Stomach (tissue), 9 donors: ENCODE results near the gene SLC24A3. TPM values are rescaled to one million over a fixed set of nuclear protein-coding genes. Genes with fewer than 3 reads are reported as not detected.

Experiments used
- DNase-seq, 2 donors: peaks; one replicate each; pipeline versions ENCODE4 v3.0.0 to v3.0.0-alpha.2; 2013 to 2019
- H3K27ac ChIP-seq, 5 donors: fragments of 200-600 bp in 4 of 5; sonication (generic) in 4 of 5; one replicate each; pipeline ENCODE4 v1.5.1; 2013 to 2019; ENCODE audit warnings: mild to moderate bottlenecking in 1 of 5, moderate library complexity in 1 of 5
- H3K27me3 ChIP-seq, 3 donors: fragments of 200-600 bp; sonication (generic); one replicate each; pipeline ENCODE4 v1.5.1; 2017 to 2019; ENCODE audit warnings: mixed run types in 1 of 3
- H3K36me3 ChIP-seq, 4 donors: fragments of 200-600 bp; sonication (generic); 1 replicate in 3 of 4; 2 replicates in 1 of 4; pipeline ENCODE4 v1.5.1; 2016 to 2019
- H3K4me1 ChIP-seq, 4 donors: fragments of 200-600 bp; sonication (generic); one replicate each; pipeline ENCODE4 v1.5.1; 2016 to 2019
- H3K4me3 ChIP-seq, 4 donors: fragments of 200-600 bp; sonication (generic) in 3 of 4; one replicate each; pipeline ENCODE4 v1.5.1; 2016 to 2019; ENCODE audit warnings: mild to moderate bottlenecking in 1 of 4
- H3K9me3 ChIP-seq, 4 donors: fragments of 200-600 bp; sonication (generic); one replicate each; pipeline ENCODE4 v1.5.1; 2016 to 2019
- CTCF ChIP-seq, 7 experiments: fragments of 450-650 bp in 4 of 7; fragments of 200-600 bp in 3 of 7; sonication (generic) in 3 of 7; IDR thresholded peaks; one replicate each; pipeline ENCODE4 v1.5.1; 2016 to 2019; ENCODE audit warnings: antibody characterized with exemption in 7 of 7, control low read depth in 2 of 7, mild to moderate bottlenecking in 1 of 7
- EP300 ChIP-seq: sonication (generic); formaldehyde crosslinking; IDR thresholded peaks from one replicate; pipeline ENCODE4 v1.6.1; 2017; ENCODE audit warnings: antibody characterized with exemption
- POLR2A ChIP-seq, 4 donors: fragments of 450-650 bp; IDR thresholded peaks; one replicate each; pipeline ENCODE4 v1.6.1; 2016; ENCODE audit warnings: antibody characterized with exemption in 4 of 4, control low read depth in 2 of 4, mild to moderate bottlenecking in 1 of 4, moderate library complexity in 1 of 4
- POLR2AphosphoS5 ChIP-seq, 3 donors: sonication (generic); formaldehyde crosslinking; IDR thresholded peaks; one replicate each; pipeline ENCODE4 v1.6.1; 2016; ENCODE audit warnings: antibody characterized with exemption in 3 of 3
- WGBS, 5 donors: extraction: QIAGEN DNeasy Blood & Tissue Kit in 3 of 5; methylation state at CpG; one replicate each; pipeline versions ENCODE4 v1.1.5 to v1.1.7; 2013 to 2018; 5-methylcytosine and 5-hydroxymethylcytosine counted together
- intact Hi-C: fragments of 100-400 bp; cut with DNase I; formaldehyde crosslinking; loops from one replicate; pipeline ENCODE4 v1.15.1; 2023; ENCODE audit warnings: low total_unique reads
- polyA plus RNA-seq, 3 donors: library from polyadenylated mRNA; stranded (reverse); fragments of 200-250 nt; gene quantifications; one replicate each; pipeline ENCODE4 v1.2.3, GENCODE V29; 2013
- total RNA-seq, 5 donors: library from RNA; depleted of rRNA; stranded (reverse); fragments of >200 nt; gene quantifications; one replicate each; pipeline versions ENCODE4 v1.1.0 to v1.2.3, GENCODE V29; 2014 to 2016
- donor health status: healthy with polysubstance abuse.
- donor health status: Bipolar disorder and iron deficiency.
- donor health status: healthy.

Gene SLC24A3
- total and polyA plus RNA-seq, 8 donors: 1.8 to 9.0 (median 4.5) TPM

- no peak for DNase-seq
Measured at GRCh38 chr20:19387251-19387650, 174.8 kb downstream of the SLC24A3 start.

GRCh38 chr20:19392344-19393130, 180.1 kb downstream of the SLC24A3 start:
- Histone ChIP-seq H3K27ac (no peak overlapping the region), H3K27me3 (no peaks in the 10 kb centered on the region), H3K4me3 (no peak overlapping the region), H3K9me3 (peaks cover 0 to 5% (median 0%) of the 10 kb centered on the region in 4 donors), H3K36me3 (no peaks in the 10 kb centered on the region), H3K4me1 (no peaks in the 10 kb centered on the region)
- intact Hi-C loops: no loop called here
- WGBS, 5 donors: 84 to 93% (median 90%) methylated on average over 2 of the region's 2 CpGs
- DNase-seq: no peak
- TF ChIP-seq EP300 (no peak), POLR2AphosphoS5 (IDR thresholded peaks at IDR 0.05) (no peak), POLR2A (IDR thresholded peaks at IDR 0.05) (no peak), CTCF (IDR thresholded peaks at IDR 0.05) (no peak)

More at GRCh38 chr20:19387251-19387650, 174.8 kb downstream of the SLC24A3 start:
- no peak for TF ChIP-seq CTCF (IDR thresholded peaks at IDR 0.05)
- no peak for TF ChIP-seq POLR2AphosphoS5 (IDR thresholded peaks at IDR 0.05)
- TF ChIP-seq POLR2A (IDR thresholded peaks at IDR 0.05): no peak
- TF ChIP-seq EP300: no peak
- no peaks in the 10 kb centered on the region for H3K27me3 ChIP-seq
- H3K4me1 ChIP-seq: no peaks in the 10 kb centered on the region
- no peak overlapping the region for H3K27ac ChIP-seq
- intact Hi-C loops: no loop called here
- peaks cover 0 to 5% (median 0%) of the 10 kb centered on the region in 4 donors for H3K9me3 ChIP-seq
- H3K4me3 ChIP-seq: no peak overlapping the region
- H3K36me3 ChIP-seq: no peaks in the 10 kb centered on the region

GRCh38 chr20:19396460-19397081, 184.1 kb downstream of the SLC24A3 start:
- Histone ChIP-seq H3K9me3 (peaks cover 0 to 13% (median 6%) of the 10 kb centered on the region in 4 donors), H3K36me3 (no peaks in the 10 kb centered on the region), H3K27ac (no peak overlapping the region), H3K4me3 (no peak overlapping the region), H3K4me1 (no peaks in the 10 kb centered on the region), H3K27me3 (no peaks in the 10 kb centered on the region)
- 29 to 50% (median 49%) methylated on average over 3 of the region's 3 CpGs for WGBS, 5 donors
- TF ChIP-seq EP300: no peak
- TF ChIP-seq CTCF (IDR thresholded peaks at IDR 0.05): no peak
- no peak for TF ChIP-seq POLR2AphosphoS5 (IDR thresholded peaks at IDR 0.05)
- no peak for TF ChIP-seq POLR2A (IDR thresholded peaks at IDR 0.05)
- no peak for DNase-seq
- intact Hi-C loops: no loop called here

GRCh38 chr20:19397226-19397625, 184.8 kb downstream of the SLC24A3 start:
- peaks cover 0 to 13% (median 6%) of the 10 kb centered on the region in 4 donors for H3K9me3 ChIP-seq
- no peak overlapping the region for H3K27ac ChIP-seq
- 46 to 74% (median 68%) methylated on average over 3 of the region's 3 CpGs for WGBS, 5 donors
- DNase-seq: no peak
- no peak overlapping the region for H3K4me3 ChIP-seq
- no peak for TF ChIP-seq EP300
- TF ChIP-seq POLR2A (IDR thresholded peaks at IDR 0.05): no peak
- no peaks in the 10 kb centered on the region for H3K4me1 ChIP-seq
- intact Hi-C loops: no loop called here
- no peaks in the 10 kb centered on the region for H3K27me3 ChIP-seq
- H3K36me3 ChIP-seq: no peaks in the 10 kb centered on the region
